IMR-90 (cell line): ENCODE data around the gene CPSF4L. TPM values are rescaled to one million over a fixed set of nuclear protein-coding genes. Genes with fewer than 3 reads are reported as not detected.

Source experiments
- ATAC-seq: fragments of 200-7000 bp; cut with Tn5 transposase; 2 replicates; pipeline ENCODE4 v1.9.1; 2020; ENCODE audit warnings: low read depth, mild to moderate bottlenecking, moderate library complexity
- BruUV-seq: library from RNA; stranded (reverse); fragments of 400-500 nt; replicated peaks from 2 replicates; lab custom pipeline; 2021; lab: Mats Ljungman, UMichigan
- CTCF ChIA-PET: fragments of 300-600 bp; formaldehyde crosslinking; extraction: SDS; loops from one replicate; lab custom pipeline; 2021; ENCODE audit warnings: antibody characterized with exemption; lab: Yijun Ruan, JAX
- POLR2A ChIA-PET: fragments of 300-600 bp; sonication (Branson Sonifier 250); formaldehyde crosslinking; loops from one replicate; lab custom pipeline; 2022; ENCODE audit warnings: antibody characterized with exemption; ENCODE audit not compliant: unreplicated experiment; lab: Charles Lee
- DNase-seq: peaks from one replicate; pipeline ENCODE4 v3.0.0; 2013
- H2AFZ ChIP-seq: replicated peaks from 2 replicates; pipeline ENCODE3; 2013; ENCODE audit warnings: low read length, mild to moderate bottlenecking; ENCODE audit not compliant: poor library complexity
- H2AK5ac ChIP-seq: 2 replicates; pipeline ENCODE4 v1.6.1; 2013; ENCODE audit warnings: low read depth, low read length, inconsistent platforms
- H2AK9ac ChIP-seq: replicated peaks from 2 replicates; pipeline ENCODE3; 2013; ENCODE audit warnings: mild to moderate bottlenecking, low read depth, low read length, moderate library complexity; ENCODE audit not compliant: poor library complexity
- H2BK120ac ChIP-seq: 2 replicates; pipeline ENCODE4 v1.6.1; 2013; ENCODE audit warnings: low read depth, low read length, inconsistent platforms
- H2BK15ac ChIP-seq: 3 replicates; pipeline ENCODE4 v1.6.1; 2013; ENCODE audit warnings: low read depth, low read length, inconsistent platforms
- H2BK20ac ChIP-seq: 2 replicates; pipeline ENCODE4 v1.6.1; 2013; ENCODE audit warnings: low read depth, mild to moderate bottlenecking, inconsistent platforms, low read length, moderate library complexity
- H2BK5ac ChIP-seq: 2 replicates; pipeline ENCODE4 v1.6.1; 2013; ENCODE audit warnings: mild to moderate bottlenecking, low read depth, low read length, inconsistent platforms; ENCODE audit not compliant: poor library complexity, severe bottlenecking
- H3K14ac ChIP-seq: replicated peaks from 2 replicates; pipeline ENCODE4 v1.6.1; 2013; ENCODE audit warnings: low read depth, low read length, inconsistent platforms
- H3K18ac ChIP-seq: 2 replicates; pipeline ENCODE4 v1.6.1; 2013; ENCODE audit warnings: low read depth, low read length, control low read depth
- H3K23ac ChIP-seq: 2 replicates; pipeline ENCODE4 v1.6.1; 2013; ENCODE audit warnings: low read depth, low read length, inconsistent platforms
- H3K27ac ChIP-seq: 2 replicates; pipeline ENCODE4 v1.5.1; 2013; ENCODE audit warnings: mild to moderate bottlenecking, control low read depth, low read length; ENCODE audit not compliant: insufficient read depth
- H3K27me3 ChIP-seq: 2 replicates; pipeline ENCODE4 v1.6.1; 2013; ENCODE audit warnings: low read length; ENCODE audit not compliant: control insufficient read depth, insufficient read depth
- H3K36me3 ChIP-seq: 2 replicates; pipeline ENCODE4 v1.6.1; 2013; ENCODE audit warnings: low read length, mixed read lengths; ENCODE audit not compliant: control insufficient read depth, insufficient read depth
- H3K4ac ChIP-seq: 2 replicates; pipeline ENCODE4 v1.6.1; 2013; ENCODE audit warnings: low read depth, low read length, inconsistent platforms
- H3K4me1 ChIP-seq: 2 replicates; pipeline ENCODE4 v1.6.1; 2013; ENCODE audit warnings: low read length, mixed read lengths; ENCODE audit not compliant: control insufficient read depth, insufficient read depth
- H3K4me2 ChIP-seq: 2 replicates; pipeline ENCODE4 v1.6.1; 2013; ENCODE audit warnings: low read depth, mild to moderate bottlenecking, control low read depth, low read length, moderate library complexity
- H3K4me3 ChIP-seq: 2 replicates; pipeline ENCODE4 v1.5.1; 2013; ENCODE audit warnings: low read depth, mild to moderate bottlenecking, control low read depth, low read length, moderate library complexity; ENCODE audit not compliant: insufficient read depth
- H3K56ac ChIP-seq: 2 replicates; pipeline ENCODE4 v1.6.1; 2013; ENCODE audit warnings: low read length, inconsistent platforms; ENCODE audit not compliant: insufficient read depth; ENCODE audit errors: extremely low read depth
- H3K79me1 ChIP-seq, 2 experiments: 2 replicates each; pipeline ENCODE4 v1.6.1; 2013; ENCODE audit warnings: low read length in 2 of 2, inconsistent platforms in 1 of 2, low read depth in 1 of 2
- H3K9ac ChIP-seq: 2 replicates; pipeline ENCODE4 v1.6.1; 2013; ENCODE audit warnings: low read depth, low read length, control low read depth
- H3K9me1 ChIP-seq: 2 replicates; pipeline ENCODE4 v1.6.1; 2013; ENCODE audit warnings: low read length, inconsistent platforms; ENCODE audit not compliant: insufficient read depth
- H3K9me3 ChIP-seq: 2 replicates; pipeline ENCODE4 v1.6.1; 2013; ENCODE audit warnings: low read length; ENCODE audit not compliant: control insufficient read depth, insufficient read depth
- H4K20me1 ChIP-seq: 2 replicates; pipeline ENCODE4 v1.6.1; 2013; ENCODE audit warnings: low read length, inconsistent platforms; ENCODE audit not compliant: insufficient read depth
- H4K5ac ChIP-seq: 2 replicates; pipeline ENCODE4 v1.6.1; 2013; ENCODE audit warnings: mild to moderate bottlenecking, low read depth, low read length, control low read depth
- H4K8ac ChIP-seq, 2 experiments: 2 replicates each; pipeline ENCODE4 v1.6.1; 2013; ENCODE audit warnings: low read depth in 2 of 2, low read length in 2 of 2, control low read depth in 1 of 2, inconsistent platforms in 1 of 2
- H4K91ac ChIP-seq: 2 replicates; pipeline ENCODE4 v1.6.1; 2013; ENCODE audit warnings: low read depth, low read length, inconsistent platforms; ENCODE audit not compliant: insufficient read depth
- BHLHE40 ChIP-seq: fragments of 150-350 bp; IDR thresholded peaks from 2 replicates; pipeline ENCODE4 v1.6.1; 2016; ENCODE audit warnings: mild to moderate bottlenecking, low read depth, low read length
- CEBPB ChIP-seq: IDR thresholded peaks from 2 replicates; pipeline ENCODE4 v1.6.1; 2012; ENCODE audit warnings: low read depth, low read length, improper control_type of control experiment
- CHD1 ChIP-seq: IDR thresholded peaks from 2 replicates; pipeline ENCODE4 v1.6.1; 2012; ENCODE audit warnings: low read depth, low read length, improper control_type of control experiment
- CTCF ChIP-seq: conservative IDR thresholded peaks from 2 replicates; pipeline ENCODE4 v1.5.1; 2012; ENCODE audit warnings: mild to moderate bottlenecking, low read depth, low read length, improper control_type of control experiment
- FOS ChIP-seq: fragments of 150-350 bp; IDR thresholded peaks from 2 replicates; pipeline ENCODE4 v1.6.1; 2016; ENCODE audit warnings: low read depth, low read length
- MAFK ChIP-seq: IDR thresholded peaks from 2 replicates; pipeline ENCODE4 v1.6.1; 2012; ENCODE audit warnings: low read depth, low read length, improper control_type of control experiment
- MAZ ChIP-seq: IDR thresholded peaks from 2 replicates; pipeline ENCODE4 v1.6.1; 2012; ENCODE audit warnings: low read depth, mild to moderate bottlenecking, low read length, improper control_type of control experiment, moderate library complexity, borderline replicate concordance
- MXI1 ChIP-seq: IDR thresholded peaks from 2 replicates; pipeline ENCODE4 v1.6.1; 2012; ENCODE audit warnings: low read depth, mild to moderate bottlenecking, low read length, moderate library complexity, borderline replicate concordance
- NFE2L2 ChIP-seq: fragments of 150-350 bp; IDR thresholded peaks from 2 replicates; pipeline ENCODE4 v1.6.1; 2016; ENCODE audit warnings: low read depth, mild to moderate bottlenecking, low read length
- POLR2A ChIP-seq: IDR thresholded peaks from 2 replicates; pipeline ENCODE4 v1.6.1; 2012; ENCODE audit warnings: mild to moderate bottlenecking, low read depth, low read length
- RAD21 ChIP-seq: IDR thresholded peaks from 2 replicates; pipeline ENCODE4 v1.6.1; 2012; ENCODE audit warnings: low read length, improper control_type of control experiment
- RCOR1 ChIP-seq: IDR thresholded peaks from 2 replicates; pipeline ENCODE4 v1.6.1; 2012; ENCODE audit warnings: mild to moderate bottlenecking, low read length, improper control_type of control experiment; ENCODE audit not compliant: insufficient replicate concordance
- RFX5 ChIP-seq: IDR thresholded peaks from 2 replicates; pipeline ENCODE4 v1.8.0; 2012; ENCODE audit warnings: low read depth, mild to moderate bottlenecking, low read length, moderate library complexity
- SMC3 ChIP-seq: fragments of 150-350 bp; IDR thresholded peaks from 2 replicates; pipeline ENCODE4 v1.6.1; 2016; ENCODE audit warnings: low read depth, mild to moderate bottlenecking, antibody characterized with exemption, low read length, moderate library complexity
- WGBS, 2 experiments: methylation state at CpG; one replicate each; pipeline versions ENCODE4 v1.1.5 to v1.1.7; 2013; ENCODE audit warnings: missing lambda C conversion rate in 2 of 2; ENCODE audit not compliant: insufficient read length in 1 of 2; ENCODE audit errors: extremely low coverage in 2 of 2; 5-methylcytosine and 5-hydroxymethylcytosine counted together
- dilution Hi-C: fragments of 300-500 bp; cut with HindIII; formaldehyde crosslinking; loops from one replicate; pipeline ENCODE4 v1.14.3; 2018; ENCODE audit warnings: low sequenced_read_pairs; ENCODE audit not compliant: unreplicated experiment
- in situ Hi-C: fragments of 300-500 bp; cut with MboI; formaldehyde crosslinking; loops from 3 replicates; pipeline ENCODE4 v1.14.3; 2019; ENCODE audit warnings: low sequenced_read_pairs, inconsistent platforms, mixed read lengths
- intact Hi-C: fragments of 100-400 bp; cut with micrococcal nuclease; formaldehyde crosslinking; loops from 2 replicates; pipeline ENCODE4 v1.10.0; 2022
- polyA plus RNA-seq, 3 experiments: library from polyadenylated mRNA; depleted of rRNA; stranded (reverse); fragments of >200 nt; gene quantifications; 2 replicates each; pipeline ENCODE4 v1.2.3, GENCODE V29; 2012; ENCODE audit warnings: low replicate concordance in 1 of 3
- total RNA-seq: library from RNA; depleted of rRNA; stranded (reverse); fragments of >200 nt; gene quantifications from 2 replicates; pipeline ENCODE4 v1.2.3, GENCODE V29; 2012
- TF ChIP-seq, protein P1 (sequence below): fragments of 150-350 bp; IDR thresholded peaks from 2 replicates; pipeline ENCODE4 v1.6.1; 2016; ENCODE audit warnings: low read depth, mild to moderate bottlenecking, low read length, moderate library complexity, borderline replicate concordance
- TF ChIP-seq, protein P2 (sequence below): fragments of 150-350 bp; IDR thresholded peaks from 2 replicates; pipeline ENCODE4 v1.6.1; 2017; ENCODE audit warnings: mild to moderate bottlenecking, antibody characterized with exemption, low read length, low read depth

CPSF4L gene
- total and polyA plus RNA-seq, 2 of the 4 experiments (the other 2 are of a cell fraction), result not detected

- ChIA-PET CTCF (no interaction called here), POLR2A (no interaction called here)
- BruUV-seq, result no TSS peak
- H3K36me3 ChIP-seq, result peaks cover 24% of the 10 kb centered on the region
- no peak overlapping the region for H3K4me2 ChIP-seq
- no peak overlapping the region for H2AFZ ChIP-seq
- H3K4me3 ChIP-seq, result no peak overlapping the region
- no peak overlapping the region for H4K5ac ChIP-seq
- no peaks in the 10 kb centered on the region for H3K4me1 ChIP-seq
- H2AK5ac ChIP-seq, result no peak overlapping the region
- no peak overlapping the region for H3K27ac ChIP-seq
- DNase-seq, result no peak
- H3K4ac ChIP-seq, result no peak overlapping the region
- H3K14ac ChIP-seq, result no peak overlapping the region
- no peak overlapping the region for H3K56ac ChIP-seq
- H4K8ac ChIP-seq, result no peak overlapping the region
- H3K9me1 ChIP-seq, result peaks cover 10% of the 10 kb centered on the region; the same call in 1 of the 2 replicates
- dilution Hi-C loops (no loop called here), intact Hi-C loops (no loop called here), in situ Hi-C loops (loop anchor here (25.0 kb wide), 1 partner anchor 824 kb away; no protein-coding TSS in a partner anchor)
- peaks cover 50 to 54% of the 10 kb centered on the region in 2 experiments for H3K79me1 ChIP-seq
- no peak overlapping the region for H2BK120ac ChIP-seq
- 89% methylated on average over 4 of the region's 13 CpGs; no CpG with 5 or more reads in 1 of the 2 experiments for WGBS, 2 experiments
- no peak overlapping the region for H3K18ac ChIP-seq
- H2BK5ac ChIP-seq, result no peak overlapping the region
- H4K91ac ChIP-seq, result no peak overlapping the region
- TF ChIP-seq CHD1, result no peak
- no peak for TF ChIP-seq CTCF
- no peak for TF ChIP-seq CEBPB
- TF ChIP-seq, protein P1, sequence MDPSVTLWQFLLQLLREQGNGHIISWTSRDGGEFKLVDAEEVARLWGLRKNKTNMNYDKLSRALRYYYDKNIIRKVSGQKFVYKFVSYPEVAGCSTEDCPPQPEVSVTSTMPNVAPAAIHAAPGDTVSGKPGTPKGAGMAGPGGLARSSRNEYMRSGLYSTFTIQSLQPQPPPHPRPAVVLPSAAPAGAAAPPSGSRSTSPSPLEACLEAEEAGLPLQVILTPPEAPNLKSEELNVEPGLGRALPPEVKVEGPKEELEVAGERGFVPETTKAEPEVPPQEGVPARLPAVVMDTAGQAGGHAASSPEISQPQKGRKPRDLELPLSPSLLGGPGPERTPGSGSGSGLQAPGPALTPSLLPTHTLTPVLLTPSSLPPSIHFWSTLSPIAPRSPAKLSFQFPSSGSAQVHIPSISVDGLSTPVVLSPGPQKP, result no peak
- no peak for TF ChIP-seq POLR2A
- TF ChIP-seq RAD21, result no peak
- no peak for TF ChIP-seq RFX5
- no peak for TF ChIP-seq MXI1
- no peak for TF ChIP-seq RCOR1
- no peak for TF ChIP-seq MAFK
- TF ChIP-seq FOS, result no peak
- TF ChIP-seq BHLHE40, result no peak
- TF ChIP-seq NFE2L2, result no peak
- TF ChIP-seq SMC3, result no peak
- no peak for TF ChIP-seq MAZ
- TF ChIP-seq, protein P2, sequence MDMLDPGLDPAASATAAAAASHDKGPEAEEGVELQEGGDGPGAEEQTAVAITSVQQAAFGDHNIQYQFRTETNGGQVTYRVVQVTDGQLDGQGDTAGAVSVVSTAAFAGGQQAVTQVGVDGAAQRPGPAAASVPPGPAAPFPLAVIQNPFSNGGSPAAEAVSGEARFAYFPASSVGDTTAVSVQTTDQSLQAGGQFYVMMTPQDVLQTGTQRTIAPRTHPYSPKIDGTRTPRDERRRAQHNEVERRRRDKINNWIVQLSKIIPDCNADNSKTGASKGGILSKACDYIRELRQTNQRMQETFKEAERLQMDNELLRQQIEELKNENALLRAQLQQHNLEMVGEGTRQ, result no peak
- no peak overlapping the region for H2AK9ac ChIP-seq
- H4K20me1 ChIP-seq, result peaks cover 16% of the 10 kb centered on the region; the same call in 1 of the 2 replicates
- H3K23ac ChIP-seq, result no peak overlapping the region
- no peaks in the 10 kb centered on the region for H3K9me3 ChIP-seq
- no peak overlapping the region for H2BK15ac ChIP-seq
- no peak overlapping the region for H2BK20ac ChIP-seq
- no peak for ATAC-seq
- H3K27me3 ChIP-seq, result no peaks in the 10 kb centered on the region
- no peak overlapping the region for H3K9ac ChIP-seq
These were observed 49.9 kb downstream of the CPSF4L start for GRCh38 chr17:73211745-73212144.
